Measurements from ENCODE around the gene ELAVL1. TPM values are rescaled to one million over a fixed set of nuclear protein-coding genes. Genes with fewer than 3 reads are reported as not detected.
A peak's percentile ranks its signal among the peaks of the same experiment; 100 is the strongest.

The ELAVL1 gene
- total RNA-seq, 1 experiment from 2014 or later = 87.2 TPM

- BruUV-seq (replicated peaks) = no TSS peak
- ATAC-seq = peak; percentile 98
- H4K20me1 ChIP-seq (ENCODE audit: low read length) = peaks cover 9% of the 10 kb centered on the region; the same call in 1 of the 2 replicates
Observed at GRCh38 chr19:7943444-7944176, 61.8 kb downstream of the ELAVL1 start, which contains the start of gene TIMM44. TIMM44 (minus strand) TSS chr19:7943666; CDS start chr19:7943651, 15 bp downstream.

GRCh38 chr19:7942981-7943443 lies 62.4 kb downstream of the ELAVL1 start:
- Histone ChIP-seq H3K9ac (ENCODE audit: low read length) (peak overlapping the region; percentile 99), H3F3A (ENCODE audit: low read length, unreplicated experiment) (no peaks in the 10 kb centered on the region), H3K27me3 (ENCODE audit: low read length) (no peaks in the 10 kb centered on the region), H3K9me3 (ENCODE audit: low read length) (no peaks in the 10 kb centered on the region), H3K27ac (ENCODE audit: low read length) (peak overlapping the region; percentile 75), H4K20me1 (ENCODE audit: low read length) (peaks cover 9% of the 10 kb centered on the region; the same call in 1 of the 2 replicates), H3K4me3 (ENCODE audit: low read length) (peak overlapping the region; percentile 91), H3K79me2 (ENCODE audit: low read length) (peaks cover 61% of the 10 kb centered on the region), H2AFZ (ENCODE audit: low read length) (peak overlapping the region; percentile 67), H3K4me2 (ENCODE audit: low read length) (peak overlapping the region; percentile 89), H3K4me1 (ENCODE audit: insufficient read depth, low read length) (peaks cover 14% of the 10 kb centered on the region), H3K9me2 (replicated peaks; ENCODE audit: low read length) (no peaks in the 10 kb centered on the region), H3K36me3 (ENCODE audit: low read depth, low read length) (peaks cover 22% of the 10 kb centered on the region)
- peak; percentile 23 for DNase-seq
- ChIA-PET POLR2A (ENCODE audit: unreplicated experiment) (interaction anchor here (1.0 to 1.4 kb wide), 2 partner anchors 14 to 22 kb away, joined by 9 to 47 read pairs; no protein-coding TSS in a partner anchor), CTCF (interaction anchor here (0.5 to 1.7 kb wide), 5 partner anchors 14 to 207 kb away, joined by 3 to 20 read pairs (median 15); partner anchors contain the start of gene SNAPC2)
- no peak for ATAC-seq
- BruUV-seq (replicated peaks) = TSS peak; percentile 43
- intact Hi-C loops (cut with micrococcal nuclease) = loop anchor here (1.0 to 5.0 kb wide), 2 partner anchors 14 to 44 kb away; no protein-coding TSS in a partner anchor
- TF ChIP-seq CTCF (conservative IDR thresholded peaks at IDR 0.05; ENCODE audit: low read depth, low read length) = no peak

More at GRCh38 chr19:7943444-7944176, 61.8 kb downstream of the ELAVL1 start, which contains the start of gene TIMM44:
- Histone ChIP-seq H3K36me3 (ENCODE audit: low read depth, low read length) (peaks cover 18% of the 10 kb centered on the region), H3K4me3 (ENCODE audit: low read length) (peak within 1 kb of the TSS; percentile 91), H3K27me3 (ENCODE audit: low read length) (no peaks in the 10 kb centered on the region), H2AFZ (ENCODE audit: low read length) (peak within 1 kb of the TSS; percentile 70), H3K9ac (ENCODE audit: low read length) (peak within 1 kb of the TSS; percentile 99), H3K9me3 (ENCODE audit: low read length) (no peaks in the 10 kb centered on the region), H3K4me1 (ENCODE audit: insufficient read depth, low read length) (peaks cover 14% of the 10 kb centered on the region), H3K79me2 (ENCODE audit: low read length) (peaks cover 56% of the 10 kb centered on the region), H3F3A (ENCODE audit: low read length, unreplicated experiment) (no peaks in the 10 kb centered on the region), H3K4me2 (ENCODE audit: low read length) (peak within 1 kb of the TSS; percentile 89), H3K9me2 (replicated peaks; ENCODE audit: low read length) (no peaks in the 10 kb centered on the region), H3K27ac (ENCODE audit: low read length) (peak within 1 kb of the TSS; percentile 75)
- ChIA-PET CTCF (interaction anchor here (0.5 to 1.7 kb wide), 9 partner anchors 15 to 207 kb away, joined by 3 to 20 read pairs (median 7); partner anchors contain the start of gene SNAPC2), POLR2A (ENCODE audit: unreplicated experiment) (interaction anchor here (0.6 to 1.4 kb wide), 6 partner anchors 13 to 570 kb away, joined by 3 to 47 read pairs (median 6); partner anchors contain the start of gene ZNF414)
- no peak for TF ChIP-seq CTCF (conservative IDR thresholded peaks at IDR 0.05; ENCODE audit: low read depth, low read length)
- no peak for TF ChIP-seq EZH2 (IDR thresholded peaks at IDR 0.05; ENCODE audit: low read length, unreplicated experiment)
- no peak for TF ChIP-seq EZH2phosphoT487 (IDR thresholded peaks at IDR 0.05; ENCODE audit: borderline replicate concordance, low read length)
- intact Hi-C loops (cut with micrococcal nuclease) = loop anchor here (1.0 to 5.0 kb wide), 4 partner anchors 14 to 310 kb away; no protein-coding TSS in a partner anchor
- DNase-seq = peak; percentile 100
